ENCODE measurements around the gene C17orf58.

C17orf58 gene

GRCh38 chr17:67959510-67959909 lies 36.8 kb downstream of the C17orf58 start:
- no peak for DNase-seq (ENCODE audit: low read depth in 2 of 2)

GRCh38 chr17:67950945-67951344 lies 45.3 kb downstream of the C17orf58 start:
- H3K4me3 ChIP-seq (replicated peaks in 1 of 2; ENCODE audit: low read depth in 2 of 2, low read length in 2 of 2): no peak overlapping the region
- no peak for DNase-seq (ENCODE audit: low read depth in 2 of 2)
- TF ChIP-seq CTCF (IDR thresholded peaks at IDR 0.05; ENCODE audit: low read depth, low read length): no peak

More at GRCh38 chr17:67959510-67959909, 36.8 kb downstream of the C17orf58 start:
- no peak overlapping the region for H3K4me3 ChIP-seq (replicated peaks in 1 of 2; ENCODE audit: low read depth in 2 of 2, low read length in 2 of 2)
- no peak for TF ChIP-seq CTCF (IDR thresholded peaks at IDR 0.05; ENCODE audit: low read depth, low read length)

GRCh38 chr17:67947325-67947813 lies 48.9 kb downstream of the C17orf58 start:
- DNase-seq (ENCODE audit: low read depth in 2 of 2): no peak
- H3K4me3 ChIP-seq (replicated peaks in 1 of 2; ENCODE audit: low read depth in 2 of 2, low read length in 2 of 2): no peak overlapping the region
- no peak for TF ChIP-seq CTCF (IDR thresholded peaks at IDR 0.05; ENCODE audit: low read depth, low read length)

- no peak overlapping the region for H3K4me3 ChIP-seq (replicated peaks in 1 of 2; ENCODE audit: low read depth in 2 of 2, low read length in 2 of 2)
- no peak for DNase-seq (ENCODE audit: low read depth in 2 of 2)
- no peak for TF ChIP-seq CTCF (IDR thresholded peaks at IDR 0.05; ENCODE audit: low read depth, low read length)
These were observed 49.8 kb downstream of the C17orf58 start for GRCh38 chr17:67946513-67946912.

- no peak for TF ChIP-seq CTCF (IDR thresholded peaks at IDR 0.05; ENCODE audit: low read depth, low read length)
- H3K4me3 ChIP-seq (replicated peaks in 1 of 2; ENCODE audit: low read depth in 2 of 2, low read length in 2 of 2): no peak overlapping the region
- DNase-seq (ENCODE audit: low read depth in 2 of 2): no peak
These were observed 52.2 kb downstream of the C17orf58 start for GRCh38 chr17:67944035-67944434.

GRCh38 chr17:67942810-67943209 lies 53.5 kb downstream of the C17orf58 start:
- TF ChIP-seq CTCF (IDR thresholded peaks at IDR 0.05; ENCODE audit: low read depth, low read length): peak; percentile 67
- peak; percentile 31 to 35 for DNase-seq (ENCODE audit: low read depth in 2 of 2)
- H3K4me3 ChIP-seq (replicated peaks in 1 of 2; ENCODE audit: low read depth in 2 of 2, low read length in 2 of 2): no peak overlapping the region
